ENCODE measurements around the gene TTC17.
"Not testable (repeated sequence)": the region's sequence is repeated elsewhere in the genome, so short reads cannot be mapped to it uniquely, and the experiment has no call there.

The TTC17 gene

GRCh38 chr11:43382614-43383013, 23.9 kb downstream of the TTC17 start:
- DNase-seq, result no peak

GRCh38 chr11:43384393-43384792, 25.7 kb downstream of the TTC17 start:
- no peak for DNase-seq

GRCh38 chr11:43392713-43393112, 34.0 kb downstream of the TTC17 start:
- DNase-seq, result no peak

GRCh38 chr11:43393765-43394355, 35.1 kb downstream of the TTC17 start:
- no peak for DNase-seq

GRCh38 chr11:43396617-43397016, 37.9 kb downstream of the TTC17 start:
- DNase-seq, result no peak

GRCh38 chr11:43397251-43397650, 38.5 kb downstream of the TTC17 start:
- DNase-seq, result no peak

- DNase-seq, result no peak
These were observed 41.4 kb downstream of the TTC17 start for GRCh38 chr11:43399983-43400630.

- DNase-seq, result no peak
These were observed 42.5 kb downstream of the TTC17 start for GRCh38 chr11:43401252-43401651.

GRCh38 chr11:43401811-43402210, 43.1 kb downstream of the TTC17 start:
- DNase-seq, result not testable (repeated sequence)

- DNase-seq, result no peak
These were observed 44.9 kb downstream of the TTC17 start for GRCh38 chr11:43403357-43404231.

GRCh38 chr11:43404406-43404805, 45.7 kb downstream of the TTC17 start:
- no peak for DNase-seq

- no peak for DNase-seq
These were observed 46.2 kb downstream of the TTC17 start for GRCh38 chr11:43404836-43405479.

GRCh38 chr11:43408277-43408676, 49.6 kb downstream of the TTC17 start:
- DNase-seq, result peak; percentile 36

- no peak for DNase-seq
These were observed 51.7 kb downstream of the TTC17 start for GRCh38 chr11:43410394-43410793.

- DNase-seq, result no peak
These were observed 59.5 kb downstream of the TTC17 start for GRCh38 chr11:43418197-43418596.

GRCh38 chr11:43419460-43419859, 60.7 kb downstream of the TTC17 start:
- DNase-seq, result peak; percentile 1

- DNase-seq, result no peak
These were observed 69.3 kb downstream of the TTC17 start for GRCh38 chr11:43427971-43428370.

- not testable (repeated sequence) for DNase-seq
These were observed 72.2 kb downstream of the TTC17 start for GRCh38 chr11:43430916-43431315.

- no peak for DNase-seq
These were observed 76.2 kb downstream of the TTC17 start for GRCh38 chr11:43434893-43435292.

- DNase-seq, result no peak
These were observed 81.8 kb downstream of the TTC17 start for GRCh38 chr11:43440486-43440885.

- DNase-seq, result no peak
These were observed 85.1 kb downstream of the TTC17 start for GRCh38 chr11:43443811-43444210.

GRCh38 chr11:43447151-43447550, 88.4 kb downstream of the TTC17 start:
- DNase-seq, result no peak

GRCh38 chr11:43458486-43458885, 99.8 kb downstream of the TTC17 start:
- DNase-seq, result no peak
